Endothelial cell of umbilical vein (primary cell): ENCODE results near the gene CWC27.
"Not testable (repeated sequence)": the region's sequence is repeated elsewhere in the genome, so short reads cannot be mapped to it uniquely, and the experiment has no call there.

Experiments
- FOS ChIP-seq: IDR thresholded peaks from 2 replicates; pipeline ENCODE4 v1.6.1; 2011; ENCODE audit warnings: mild to moderate bottlenecking, low read length, moderate library complexity, borderline replicate concordance; ENCODE audit not compliant: insufficient read depth
- GATA2 ChIP-seq: IDR thresholded peaks from 2 replicates; pipeline ENCODE4 v1.7.0; 2011; ENCODE audit warnings: low read depth, mild to moderate bottlenecking, moderate library complexity, mixed read lengths, low read length; ENCODE audit not compliant: insufficient read length, insufficient read depth
- MAX ChIP-seq: IDR thresholded peaks from 2 replicates; pipeline ENCODE4 v1.6.1; 2011; ENCODE audit not compliant: insufficient read depth, insufficient read length
- POLR2A ChIP-seq: IDR thresholded peaks from 2 replicates; pipeline ENCODE4 v1.6.1; 2012; ENCODE audit warnings: low read depth, mild to moderate bottlenecking, control low read depth, low read length
- TF ChIP-seq, protein P1 (sequence below), 2 donors: IDR thresholded peaks; 1 replicate in 1 of 2; 2 replicates in 1 of 2; pipeline ENCODE4 v1.5.1; 2011; ENCODE audit warnings: low read length in 2 of 2, mild to moderate bottlenecking in 2 of 2, moderate library complexity in 2 of 2, control low read depth in 1 of 2, inconsistent platforms in 1 of 2, low read depth in 1 of 2; ENCODE audit not compliant: insufficient read depth in 1 of 2; ENCODE audit errors: extremely low read depth in 1 of 2

DNA sequence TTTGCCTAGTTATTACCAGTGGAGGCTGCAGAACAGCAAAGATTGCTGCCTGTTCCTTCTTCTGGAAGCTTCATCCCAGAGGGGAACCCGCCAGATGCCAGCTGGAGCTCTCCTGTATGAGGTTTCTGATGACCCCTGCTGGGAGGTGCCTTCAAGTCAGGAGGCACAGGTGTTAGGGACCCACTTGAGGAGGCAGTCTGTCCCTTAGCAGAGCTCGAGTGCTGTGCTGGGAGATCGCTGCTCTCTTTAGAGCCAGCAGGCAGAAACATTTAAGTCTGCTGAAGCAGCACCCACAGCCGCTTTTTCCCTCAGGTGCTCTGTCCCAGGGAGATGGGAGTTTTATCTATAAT, 170.7 kb downstream of the CWC27 start:
- TF ChIP-seq POLR2A, MAX, FOS, GATA2: not testable (repeated sequence)
- TF ChIP-seq, protein P1, sequence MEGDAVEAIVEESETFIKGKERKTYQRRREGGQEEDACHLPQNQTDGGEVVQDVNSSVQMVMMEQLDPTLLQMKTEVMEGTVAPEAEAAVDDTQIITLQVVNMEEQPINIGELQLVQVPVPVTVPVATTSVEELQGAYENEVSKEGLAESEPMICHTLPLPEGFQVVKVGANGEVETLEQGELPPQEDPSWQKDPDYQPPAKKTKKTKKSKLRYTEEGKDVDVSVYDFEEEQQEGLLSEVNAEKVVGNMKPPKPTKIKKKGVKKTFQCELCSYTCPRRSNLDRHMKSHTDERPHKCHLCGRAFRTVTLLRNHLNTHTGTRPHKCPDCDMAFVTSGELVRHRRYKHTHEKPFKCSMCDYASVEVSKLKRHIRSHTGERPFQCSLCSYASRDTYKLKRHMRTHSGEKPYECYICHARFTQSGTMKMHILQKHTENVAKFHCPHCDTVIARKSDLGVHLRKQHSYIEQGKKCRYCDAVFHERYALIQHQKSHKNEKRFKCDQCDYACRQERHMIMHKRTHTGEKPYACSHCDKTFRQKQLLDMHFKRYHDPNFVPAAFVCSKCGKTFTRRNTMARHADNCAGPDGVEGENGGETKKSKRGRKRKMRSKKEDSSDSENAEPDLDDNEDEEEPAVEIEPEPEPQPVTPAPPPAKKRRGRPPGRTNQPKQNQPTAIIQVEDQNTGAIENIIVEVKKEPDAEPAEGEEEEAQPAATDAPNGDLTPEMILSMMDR (IDR thresholded peaks at IDR 0.05; ENCODE audit: extremely low read depth in 1 of 2, insufficient read depth in 1 of 2, low read depth in 1 of 2, low read length in 2 of 2), result not testable (repeated sequence)
